HG02981 (cell line): Measurements from ENCODE around the gene NFIA.
"Not testable (repeated sequence)": the region's sequence is repeated elsewhere in the genome, so short reads cannot be mapped to it uniquely, and the experiment has no call there.

ENCODE experiments used
- ATAC-seq: cut with Tn5 transposase; IDR thresholded peaks from one replicate; pipeline ENCODE4 v1.9.1; 2021; ENCODE audit warnings: mild to moderate bottlenecking, moderate library complexity; ENCODE audit not compliant: unreplicated experiment

Gene NFIA

DNA sequence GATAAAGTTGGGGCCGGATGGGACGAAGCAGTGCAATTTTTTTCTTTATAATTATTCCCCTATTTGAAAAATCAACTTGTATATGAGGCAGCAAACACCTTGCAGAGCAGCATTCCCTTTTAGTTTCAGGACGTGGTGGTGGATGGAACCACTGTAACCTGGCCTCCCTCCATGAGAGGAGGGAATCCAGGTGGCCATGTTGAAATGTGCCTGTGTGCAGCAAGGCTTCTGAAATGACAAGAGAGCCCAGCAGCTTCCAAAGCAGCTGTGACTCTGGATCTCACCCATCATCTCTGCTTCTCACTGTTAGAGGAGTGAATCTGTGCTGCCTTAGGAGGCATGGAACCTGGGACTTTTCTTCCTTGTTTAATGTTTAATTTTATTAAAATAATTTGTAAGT is 42.3 kb downstream of the NFIA start:
- no peak for ATAC-seq

DNA sequence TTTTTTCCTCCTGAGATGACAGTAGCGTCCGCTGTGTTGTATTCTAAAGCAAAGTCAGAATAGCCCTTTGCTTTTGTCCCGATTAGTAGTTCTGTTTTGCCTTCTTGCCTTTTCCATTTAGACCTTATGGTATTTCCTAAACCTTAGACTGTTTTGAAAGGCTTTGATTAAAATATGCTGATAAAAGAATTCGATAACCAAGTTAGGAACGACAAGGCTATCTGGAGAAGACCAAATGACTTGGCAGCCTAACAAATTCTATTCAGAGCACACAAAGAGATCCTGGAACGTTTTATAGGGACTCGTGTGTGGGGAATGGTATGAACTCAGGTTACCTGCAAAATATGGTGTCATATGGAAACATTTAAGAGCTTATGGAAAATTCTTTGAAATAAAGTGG is 42.9 kb downstream of the NFIA start:
- no peak for ATAC-seq

DNA sequence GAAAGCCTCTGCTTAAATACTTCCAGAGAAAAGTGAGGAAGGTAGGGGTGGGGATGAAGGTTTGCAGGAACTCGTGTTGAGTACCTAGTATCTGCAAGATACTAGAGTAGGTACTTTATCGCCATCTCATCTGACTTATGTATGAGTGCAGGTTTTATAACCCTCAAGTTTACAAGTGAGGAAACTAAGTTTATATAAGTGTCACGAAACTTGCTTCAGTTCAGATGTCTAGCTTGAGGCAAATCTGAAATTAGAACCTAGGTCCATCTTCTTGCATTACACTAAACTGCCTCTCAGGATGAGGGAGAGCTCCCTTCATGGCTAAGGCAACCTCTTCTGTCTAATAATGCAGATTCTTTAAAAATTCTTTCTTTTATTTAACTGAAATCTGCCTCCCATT is 43.5 kb downstream of the NFIA start:
- no peak for ATAC-seq

DNA sequence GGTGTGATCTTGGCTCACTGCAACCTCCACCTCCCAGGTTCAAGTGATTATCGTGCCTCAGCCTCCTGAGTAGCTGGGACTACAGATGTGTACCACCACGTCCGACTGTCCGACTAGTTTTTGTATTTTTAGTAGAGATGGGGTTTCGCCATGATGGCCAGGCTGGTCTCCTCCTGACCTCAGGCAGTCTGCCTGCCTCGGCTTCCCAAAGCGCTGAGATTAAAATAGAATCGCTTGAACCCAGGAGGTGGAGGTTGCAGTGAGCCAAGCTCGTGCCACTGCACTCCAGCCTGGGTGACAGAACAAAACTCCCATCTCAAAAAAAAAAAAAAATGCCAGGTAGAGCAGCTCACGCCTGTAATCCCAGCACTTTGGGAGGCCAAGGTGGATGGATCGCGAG is 44.5 kb downstream of the NFIA start:
- not testable (repeated sequence) for ATAC-seq

DNA sequence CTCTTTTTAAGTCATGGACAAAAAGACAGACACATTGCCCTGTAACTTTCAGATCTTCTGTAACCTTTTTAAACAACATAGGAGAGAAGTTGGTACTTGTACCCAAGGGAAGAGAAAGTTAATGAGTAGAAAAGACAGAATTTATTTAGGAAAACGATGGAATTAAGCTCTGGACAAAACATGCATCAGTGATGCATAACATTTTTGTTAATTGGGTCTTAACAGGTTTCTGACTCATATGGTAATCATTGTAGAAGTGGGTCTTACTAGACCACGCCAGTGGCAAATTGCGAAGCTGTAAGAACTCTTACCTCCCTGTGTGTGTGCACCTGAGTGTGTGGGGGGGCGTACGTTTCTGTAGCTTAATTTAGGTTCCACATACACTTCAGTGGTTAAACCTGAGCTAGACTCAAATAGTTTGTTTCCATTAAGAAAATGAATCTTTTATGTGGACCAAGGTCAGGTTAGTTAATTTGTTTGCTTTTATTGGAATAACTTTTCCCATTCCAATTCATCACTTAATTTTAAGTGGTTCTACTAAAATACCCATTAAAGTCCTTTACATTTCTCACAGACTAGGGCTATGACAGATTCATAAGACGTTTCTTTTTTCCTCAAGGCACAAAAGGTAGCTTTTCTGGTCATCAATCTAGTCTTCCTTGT is 48.1 kb downstream of the NFIA start:
- no peak for ATAC-seq

GRCh38 chr1:61131248-61131647 is 48.9 kb downstream of the NFIA start:
- ATAC-seq = no peak

- no peak for ATAC-seq
Measured at GRCh38 chr1:61131716-61132115, 49.4 kb downstream of the NFIA start.

DNA sequence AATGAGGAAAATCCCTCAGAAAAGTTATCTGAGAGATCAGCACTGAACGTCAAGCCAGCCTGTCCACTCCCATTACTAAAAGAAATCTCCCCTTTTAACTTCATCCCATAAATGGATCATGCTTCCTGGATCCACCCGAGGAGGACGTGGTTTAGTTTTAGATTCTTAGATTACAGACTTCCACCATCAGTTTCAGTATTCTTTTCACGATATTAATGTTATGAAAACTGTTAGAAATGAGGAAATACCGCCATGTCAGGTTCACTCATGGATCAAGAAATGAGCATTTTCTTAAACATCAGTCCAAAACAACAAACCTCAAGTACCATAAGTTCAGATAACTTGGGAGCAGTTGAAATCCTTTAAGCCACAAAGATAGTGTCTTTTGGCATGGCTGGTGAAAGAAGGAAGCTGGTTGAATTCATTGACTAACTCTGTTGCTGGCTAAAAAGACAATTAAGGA is 49.8 kb downstream of the NFIA start:
- ATAC-seq = no peak

GRCh38 chr1:61132645-61133334 is 50.4 kb downstream of the NFIA start:
- no peak for ATAC-seq

- no peak for ATAC-seq
Measured at GRCh38 chr1:61133335-61134019, 51.1 kb downstream of the NFIA start.

- ATAC-seq = no peak
Measured at GRCh38 chr1:61135291-61135690, 52.9 kb downstream of the NFIA start.

- ATAC-seq = no peak
Measured at GRCh38 chr1:61138305-61138704, 55.9 kb downstream of the NFIA start.

DNA sequence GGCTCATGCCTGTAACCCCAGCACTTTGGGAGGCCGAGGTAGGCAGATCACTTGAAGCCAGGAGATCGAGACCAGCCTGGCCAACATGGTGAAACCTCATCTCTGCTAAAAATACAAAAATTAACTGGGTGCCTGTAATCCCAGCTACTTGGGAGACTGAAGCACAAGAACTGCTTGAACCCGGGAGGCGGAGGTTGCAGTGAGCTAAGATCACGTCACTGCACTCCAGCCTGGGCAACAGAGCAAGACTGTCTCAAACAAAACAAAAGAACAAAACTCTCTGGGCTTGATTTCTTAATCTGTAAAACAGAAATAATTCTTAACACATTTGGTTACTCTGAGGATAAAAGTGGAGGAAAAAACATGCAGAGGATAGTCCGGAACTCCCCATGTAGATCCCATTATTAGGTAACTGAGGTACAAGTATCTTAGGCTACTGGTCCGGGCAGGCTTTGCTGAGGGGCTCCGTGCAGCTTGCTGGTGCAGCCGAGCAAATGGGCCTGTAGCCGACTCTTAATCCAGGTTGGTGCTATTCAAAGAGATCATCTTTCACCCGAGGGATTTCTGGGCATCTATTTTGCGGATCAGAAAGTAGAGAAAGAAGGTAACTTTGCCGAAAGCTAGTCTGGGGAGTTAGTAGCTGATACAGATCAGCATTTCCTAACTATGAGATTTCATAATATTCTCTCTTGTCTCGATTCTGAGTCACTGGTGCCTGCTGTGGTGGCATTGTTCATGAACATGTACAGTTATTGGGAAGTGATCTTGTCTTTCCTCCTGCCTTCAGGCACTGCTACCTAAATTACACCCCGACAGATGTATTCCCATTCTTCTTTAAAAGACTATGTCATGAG is 56.8 kb downstream of the NFIA start:
- ATAC-seq = no peak

- ATAC-seq = no peak
Measured at GRCh38 chr1:61139775-61140549, 57.6 kb downstream of the NFIA start.

- no peak for ATAC-seq
Measured at GRCh38 chr1:61140778-61141177, 58.4 kb downstream of the NFIA start.

- no peak for ATAC-seq
Measured at GRCh38 chr1:61141288-61142042, 59.1 kb downstream of the NFIA start.

DNA sequence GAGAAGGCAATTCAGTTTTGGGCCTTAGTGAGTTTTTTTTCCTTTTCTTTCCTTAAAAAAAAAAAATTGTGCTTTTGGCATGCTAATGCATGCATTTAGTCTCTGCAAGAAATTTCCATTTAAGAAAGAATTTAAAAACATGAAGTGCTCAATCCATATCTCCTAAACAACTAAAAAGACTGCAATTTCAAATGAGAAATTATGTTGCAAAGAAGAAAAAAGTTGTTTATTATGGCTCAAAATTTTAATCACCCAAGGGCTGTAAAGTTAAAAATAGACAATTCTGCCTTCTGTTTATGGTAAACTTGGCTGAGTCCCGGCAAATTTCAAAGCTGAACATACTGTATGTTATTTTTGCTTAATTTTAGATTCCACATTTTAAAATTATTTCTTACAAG is 59.7 kb downstream of the NFIA start:
- ATAC-seq = no peak

GRCh38 chr1:61142726-61143500 is 60.6 kb downstream of the NFIA start:
- no peak for ATAC-seq
